Effector CD4-positive, alpha-beta T cell (primary cell): ENCODE measurements around the gene CCT5.
"Not testable (repeated sequence)": the region's sequence is repeated elsewhere in the genome, so short reads cannot be mapped to it uniquely, and the experiment has no call there.

Source experiments
- DNase-seq: peaks from one replicate; pipeline ENCODE4 v3.0.0-alpha.2; 2020

Gene CCT5

DNA sequence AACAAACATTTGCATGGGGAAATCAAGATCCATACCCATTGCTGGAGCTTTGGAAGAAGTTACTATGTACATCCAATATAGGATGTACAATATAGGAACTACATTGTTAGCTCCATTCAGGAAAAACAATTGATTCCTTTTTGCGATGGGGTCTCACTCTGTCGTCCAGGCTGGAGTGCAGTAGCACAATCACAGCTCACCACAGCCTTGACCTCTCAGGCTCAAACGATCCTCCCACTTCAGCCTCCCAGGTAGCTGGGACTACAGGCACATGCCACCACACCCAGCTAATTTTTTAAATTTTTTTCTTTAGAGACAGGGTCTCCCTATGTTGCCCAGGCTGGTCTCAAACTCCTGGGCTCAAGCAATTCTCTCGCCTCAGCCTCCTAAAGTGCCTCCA lies 2.9 kb upstream of the CCT5 start:
- not testable (repeated sequence) for DNase-seq

DNA sequence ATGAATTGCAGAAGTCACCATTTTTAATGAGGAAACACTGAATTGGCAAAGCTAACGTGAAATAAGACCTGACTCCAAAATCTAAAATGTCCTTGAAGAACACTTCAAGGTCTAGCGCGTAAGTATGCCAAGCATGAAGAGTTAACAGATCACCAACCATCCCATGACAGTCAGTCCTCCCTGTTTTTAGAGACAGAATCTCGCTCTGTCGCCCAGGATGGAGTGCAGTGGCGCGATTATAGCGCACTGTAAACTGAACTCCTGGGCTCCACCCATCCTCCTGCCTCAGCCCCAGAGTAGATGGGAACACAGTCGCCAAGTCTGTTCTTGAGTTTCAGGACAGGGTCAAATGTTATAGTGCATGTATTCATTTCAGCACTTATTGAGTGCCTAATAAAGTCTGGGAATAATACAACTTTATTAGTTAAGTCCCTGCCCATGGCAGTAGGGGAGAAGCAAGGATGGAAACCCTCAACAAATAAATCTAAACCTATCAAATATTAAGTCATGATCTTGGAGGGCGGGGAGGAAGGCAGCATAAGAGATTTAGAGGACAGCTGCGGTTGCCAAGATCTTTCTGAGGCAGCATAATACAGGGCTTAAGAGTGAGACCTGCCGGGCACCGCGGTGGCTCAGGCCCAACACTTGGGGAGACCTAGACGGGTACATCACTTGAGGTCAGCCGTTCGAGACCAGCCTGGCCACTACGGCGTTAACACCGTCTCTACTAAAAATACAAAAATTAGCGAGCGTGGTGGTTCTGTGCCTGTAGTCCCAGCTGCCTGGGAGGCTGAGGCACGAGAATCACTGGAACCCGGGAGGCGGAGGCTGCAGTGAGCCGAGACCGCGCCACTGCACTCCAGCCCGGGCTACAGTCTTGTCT lies 1.5 kb upstream of the CCT5 start:
- DNase-seq = no peak

DNA sequence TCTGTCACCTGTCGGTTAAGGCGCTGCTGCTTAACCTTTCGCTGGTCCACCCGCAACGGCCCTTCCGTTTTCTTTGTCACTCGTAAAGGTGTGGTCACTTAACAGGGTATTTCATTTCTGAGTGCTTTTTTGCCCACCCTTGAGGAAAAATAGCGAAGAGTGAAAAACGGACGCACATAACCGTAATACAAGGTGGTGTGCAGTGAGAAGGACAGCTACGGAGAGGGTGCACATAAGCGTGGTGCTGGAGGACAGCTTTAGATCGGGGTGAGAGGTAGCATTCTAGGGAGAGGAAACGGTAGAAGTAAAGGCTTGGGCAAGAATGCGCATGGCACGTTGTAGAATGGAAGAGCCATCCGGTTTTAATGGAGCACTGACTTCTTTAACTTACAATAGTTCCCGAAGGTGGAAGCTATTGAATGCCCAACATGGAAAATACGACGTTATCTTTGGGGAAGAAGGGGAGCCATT lies 761 bp downstream of the CCT5 start:
- no peak for DNase-seq

DNA sequence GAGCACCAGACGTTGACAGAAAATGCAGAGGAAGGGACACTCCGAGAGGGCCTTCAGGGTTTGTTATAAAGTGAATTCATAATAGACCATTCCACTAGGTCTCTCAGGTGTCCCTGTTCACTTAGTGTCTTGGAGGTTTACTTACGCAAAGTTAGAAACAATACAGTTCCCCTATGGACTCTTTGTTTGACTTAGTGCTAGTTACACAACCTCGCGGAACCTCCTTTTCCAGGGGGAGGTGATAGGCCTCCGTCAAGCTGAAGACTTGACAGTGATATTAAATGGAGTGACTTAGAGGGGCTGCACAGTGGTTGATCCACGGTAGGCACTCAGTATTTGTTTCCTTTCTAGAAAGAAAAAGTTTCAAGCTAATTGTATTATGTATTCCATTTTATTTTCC lies 1.3 kb downstream of the CCT5 start:
- no peak for DNase-seq

DNA sequence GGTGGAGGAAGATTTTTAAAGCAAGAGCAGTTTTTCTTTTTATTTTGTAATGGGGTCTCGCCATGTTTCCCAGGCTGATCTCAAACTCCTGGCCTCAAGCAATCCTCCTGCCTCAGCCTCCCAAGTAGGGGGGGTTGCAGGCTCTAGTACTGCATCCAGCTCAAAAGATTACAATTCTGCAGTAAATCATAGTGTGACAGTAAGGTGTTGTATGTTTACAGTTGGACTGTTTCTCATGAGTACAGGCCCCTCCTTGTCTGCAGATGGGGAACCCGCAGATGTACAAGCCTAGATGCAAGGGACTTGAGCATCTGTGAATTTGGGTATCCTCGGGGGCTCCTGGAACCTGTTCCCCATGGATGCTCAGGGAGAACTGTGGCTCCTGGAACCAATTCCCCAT lies 3.3 kb downstream of the CCT5 start:
- DNase-seq = no peak

DNA sequence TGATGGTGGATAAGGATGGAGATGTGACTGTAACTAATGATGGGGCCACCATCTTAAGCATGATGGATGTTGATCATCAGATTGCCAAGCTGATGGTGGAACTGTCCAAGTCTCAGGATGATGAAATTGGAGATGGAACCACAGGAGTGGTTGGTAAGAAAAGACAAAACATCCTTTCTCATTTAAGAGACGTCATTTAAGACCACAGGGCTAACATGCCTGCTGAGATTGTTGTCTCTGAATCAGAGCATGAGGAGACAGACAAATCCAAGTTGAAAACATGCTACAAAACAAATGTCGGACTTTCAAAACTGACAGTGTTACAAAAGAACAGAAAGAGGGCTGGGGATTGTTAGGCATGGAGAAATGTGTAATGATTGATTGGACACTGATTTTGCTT lies 4.6 kb downstream of the CCT5 start:
- DNase-seq = no peak

DNA sequence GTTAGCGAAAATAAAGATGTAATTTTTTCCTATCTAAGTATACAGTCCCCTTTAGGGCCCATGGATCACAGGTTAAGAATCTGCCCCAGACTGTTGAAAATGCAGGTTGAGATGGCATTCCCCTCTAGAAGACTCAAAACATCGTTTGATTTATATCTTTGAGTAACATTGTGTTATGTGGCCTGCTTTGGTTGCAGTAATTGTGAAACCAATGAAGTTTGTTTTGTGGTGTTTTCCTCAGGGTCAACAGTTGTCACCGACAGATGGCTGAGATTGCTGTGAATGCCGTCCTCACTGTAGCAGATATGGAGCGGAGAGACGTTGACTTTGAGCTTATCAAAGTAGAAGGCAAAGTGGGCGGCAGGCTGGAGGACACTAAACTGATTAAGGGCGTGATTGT lies 7.8 kb downstream of the CCT5 start:
- DNase-seq = no peak

DNA sequence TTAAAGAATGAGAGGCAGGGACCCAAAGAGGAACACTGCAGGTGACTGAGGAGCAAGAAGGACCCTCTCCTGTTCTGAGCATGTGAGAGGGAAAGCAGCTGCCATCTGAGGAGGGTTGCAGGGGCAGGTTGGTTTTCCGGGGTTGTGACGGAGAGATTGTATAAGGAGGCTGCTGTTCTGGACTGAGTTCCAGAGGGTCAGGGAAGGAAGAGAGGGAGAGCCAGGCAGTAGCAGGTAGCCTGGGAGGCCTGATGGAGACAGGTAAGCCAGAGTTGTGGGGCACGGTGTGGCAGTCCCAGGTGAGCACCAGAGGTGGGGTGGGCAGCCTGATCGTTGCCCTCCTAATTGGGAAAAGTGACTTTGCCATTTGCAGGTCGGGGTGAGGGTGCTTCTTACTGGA lies 9.8 kb downstream of the CCT5 start:
- no peak for DNase-seq

DNA sequence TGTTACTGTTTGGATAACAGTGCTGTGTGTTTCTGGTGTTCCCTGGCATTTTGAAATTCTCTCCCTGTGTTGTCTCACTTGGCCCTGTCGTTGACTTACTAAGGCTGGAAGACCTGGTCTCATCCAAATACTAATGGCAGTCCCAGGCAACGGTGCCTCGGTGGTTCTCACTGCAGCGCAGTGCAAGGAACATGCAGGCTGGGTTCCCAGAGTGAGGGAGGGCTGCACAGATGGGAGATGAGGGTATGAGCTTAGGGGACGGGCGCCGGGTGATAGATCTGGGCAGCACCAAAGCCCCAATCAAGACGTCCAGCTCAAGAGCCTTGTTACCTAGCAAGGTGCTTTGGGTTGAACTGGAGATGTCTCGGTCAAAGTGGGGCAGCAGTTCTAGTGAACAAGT lies 11.0 kb downstream of the CCT5 start:
- no peak for DNase-seq

DNA sequence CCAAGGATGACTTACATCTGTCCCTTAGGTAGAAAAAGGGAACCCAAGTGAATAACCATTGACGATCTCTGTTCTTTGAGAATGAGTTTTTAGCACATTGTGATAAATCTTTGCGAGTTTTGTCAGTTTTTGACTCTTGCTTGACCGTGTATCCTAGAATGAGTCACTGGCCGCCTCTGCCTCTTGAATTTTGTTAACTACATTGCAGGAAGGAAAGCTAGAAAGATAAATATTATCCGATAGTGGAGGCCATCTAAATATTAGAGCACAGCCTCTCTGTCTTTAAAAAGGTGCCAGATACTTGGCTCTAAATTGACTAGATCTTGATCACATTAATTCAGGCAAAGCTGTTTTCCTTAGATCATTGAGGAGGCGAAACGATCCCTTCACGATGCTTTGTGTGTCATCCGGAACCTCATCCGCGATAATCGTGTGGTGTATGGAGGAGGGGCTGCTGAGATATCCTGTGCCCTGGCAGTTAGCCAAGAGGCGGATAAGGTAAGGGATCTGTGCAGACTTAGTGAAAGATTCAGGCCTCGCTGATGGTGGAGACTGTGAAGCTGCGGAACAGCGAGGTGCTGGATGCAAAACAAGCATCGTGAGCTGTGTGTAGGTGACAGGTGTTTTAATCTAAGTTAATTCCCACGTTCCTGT lies 12.2 kb downstream of the CCT5 start:
- DNase-seq = no peak

DNA sequence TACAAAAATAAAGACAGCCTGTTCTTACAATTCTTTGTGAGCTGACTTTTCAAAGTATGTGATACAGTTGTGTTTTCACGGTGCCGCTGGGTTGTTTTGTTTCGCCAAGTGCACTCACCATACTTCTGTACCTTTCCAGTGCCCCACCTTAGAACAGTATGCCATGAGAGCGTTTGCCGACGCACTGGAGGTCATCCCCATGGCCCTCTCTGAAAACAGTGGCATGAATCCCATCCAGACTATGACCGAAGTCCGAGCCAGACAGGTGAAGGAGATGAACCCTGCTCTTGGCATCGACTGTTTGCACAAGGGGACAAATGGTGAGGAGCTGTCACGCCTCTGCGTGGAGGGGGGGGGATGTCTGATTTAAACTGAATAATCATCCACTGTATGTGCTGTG lies 12.9 kb downstream of the CCT5 start:
- DNase-seq = no peak

DNA sequence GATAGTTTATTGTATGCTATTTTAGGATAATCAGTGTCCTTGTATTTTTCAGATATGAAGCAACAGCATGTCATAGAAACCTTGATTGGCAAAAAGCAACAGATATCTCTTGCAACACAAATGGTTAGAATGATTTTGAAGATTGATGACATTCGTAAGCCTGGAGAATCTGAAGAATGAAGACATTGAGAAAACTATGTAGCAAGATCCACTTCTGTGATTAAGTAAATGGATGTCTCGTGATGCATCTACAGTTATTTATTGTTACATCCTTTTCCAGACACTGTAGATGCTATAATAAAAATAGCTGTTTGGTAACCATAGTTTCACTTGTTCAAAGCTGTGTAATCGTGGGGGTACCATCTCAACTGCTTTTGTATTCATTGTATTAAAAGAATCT lies 14.5 kb downstream of the CCT5 start:
- no peak for DNase-seq

DNA sequence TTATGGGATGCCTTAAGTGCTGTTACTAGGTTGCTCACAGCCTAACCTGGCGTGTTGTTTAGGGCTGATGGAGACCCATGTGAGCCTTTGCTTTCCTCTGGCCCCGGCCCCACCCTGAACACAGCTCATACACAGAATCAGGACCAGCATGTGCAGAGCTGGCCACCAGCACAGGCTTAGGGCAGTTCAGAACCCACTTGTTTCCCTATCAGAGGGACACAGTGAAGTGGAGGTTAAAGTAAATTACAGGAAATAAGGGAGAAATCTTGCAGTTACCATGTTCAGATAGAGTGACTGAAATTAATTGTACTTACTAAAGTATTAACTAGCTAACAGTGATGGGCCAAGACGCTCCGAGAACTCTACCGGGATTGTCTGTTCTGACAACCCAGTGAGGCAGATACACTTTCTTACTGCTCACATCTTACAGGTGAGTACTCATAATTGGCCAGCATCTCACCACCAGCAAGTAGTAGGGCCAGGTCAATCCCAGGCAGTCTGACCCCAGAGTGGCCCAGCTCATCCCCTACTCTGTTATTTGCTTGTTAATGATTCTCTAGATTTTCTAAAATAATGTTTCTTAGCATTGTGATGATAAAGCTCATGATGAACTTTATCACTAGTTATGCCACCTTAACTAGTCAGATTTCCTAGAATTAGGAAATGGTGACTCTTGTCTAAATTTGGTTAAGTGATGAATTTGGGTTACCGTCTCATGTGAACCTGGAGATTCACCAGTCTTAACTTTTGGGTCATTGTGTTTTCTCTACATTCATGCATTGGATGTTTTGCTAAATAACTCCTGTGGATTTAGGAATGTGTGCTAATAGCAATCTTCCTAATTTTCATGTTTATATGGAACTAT lies 15.4 kb downstream of the CCT5 start:
- DNase-seq = no peak

DNA sequence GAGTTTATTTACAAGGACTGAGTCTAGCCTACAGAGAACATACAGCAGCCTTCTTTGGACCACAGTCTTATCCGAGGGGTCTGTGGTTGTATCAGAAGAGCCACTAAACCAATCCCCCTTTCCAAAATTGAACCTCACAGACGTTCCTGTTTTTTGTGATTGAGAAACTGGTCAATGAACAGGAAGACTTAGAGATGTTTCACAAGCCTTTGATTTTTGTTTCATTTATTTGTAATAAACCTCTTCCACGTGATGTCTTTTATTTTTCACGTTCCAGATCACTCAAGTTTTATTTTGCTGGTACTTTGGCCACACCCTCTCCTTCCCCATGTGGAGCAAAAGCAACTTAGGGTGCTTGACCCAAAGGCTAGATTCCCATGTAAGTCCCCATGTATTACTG lies 16.1 kb downstream of the CCT5 start:
- no peak for DNase-seq

DNA sequence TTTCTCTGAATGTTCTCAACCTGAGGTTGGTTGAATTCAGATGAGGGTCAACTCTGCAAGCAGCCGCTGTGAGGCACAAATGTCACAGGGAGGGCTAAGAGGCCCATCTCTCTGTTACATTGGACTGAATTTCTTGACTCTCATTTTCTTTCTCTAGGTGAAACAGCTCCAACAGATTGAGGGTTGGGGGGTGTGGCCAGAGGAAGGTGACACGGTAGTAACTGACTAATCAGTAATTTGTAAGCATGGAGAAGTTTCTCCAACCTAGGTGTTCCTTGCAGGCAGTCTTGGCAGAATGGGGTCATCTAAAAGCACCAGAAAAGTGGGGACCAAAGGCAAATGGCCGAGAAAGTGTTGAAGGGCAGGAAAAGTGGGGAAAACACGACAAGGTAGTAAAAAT lies 16.8 kb downstream of the CCT5 start:
- no peak for DNase-seq

DNA sequence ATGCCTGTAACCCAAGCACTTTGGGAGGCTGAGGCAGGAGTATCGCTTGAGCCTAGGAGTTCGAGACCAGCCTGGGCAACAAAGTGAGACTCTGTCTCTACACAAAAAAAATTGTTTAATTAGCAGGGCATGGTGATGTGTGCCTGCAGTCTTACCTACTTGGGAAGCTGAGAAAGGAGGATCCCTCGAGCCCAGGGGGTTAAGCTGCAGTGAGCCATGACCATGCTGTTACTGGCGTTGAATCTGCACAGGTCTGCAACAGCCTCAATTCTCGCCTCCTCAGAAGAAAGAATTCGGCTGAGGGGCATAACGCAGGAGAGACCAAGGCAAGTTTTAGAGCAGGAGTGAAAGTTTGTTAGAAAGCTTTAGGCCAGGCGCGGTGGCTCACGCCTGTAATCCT lies 18.0 kb downstream of the CCT5 start:
- DNase-seq = no peak

DNA sequence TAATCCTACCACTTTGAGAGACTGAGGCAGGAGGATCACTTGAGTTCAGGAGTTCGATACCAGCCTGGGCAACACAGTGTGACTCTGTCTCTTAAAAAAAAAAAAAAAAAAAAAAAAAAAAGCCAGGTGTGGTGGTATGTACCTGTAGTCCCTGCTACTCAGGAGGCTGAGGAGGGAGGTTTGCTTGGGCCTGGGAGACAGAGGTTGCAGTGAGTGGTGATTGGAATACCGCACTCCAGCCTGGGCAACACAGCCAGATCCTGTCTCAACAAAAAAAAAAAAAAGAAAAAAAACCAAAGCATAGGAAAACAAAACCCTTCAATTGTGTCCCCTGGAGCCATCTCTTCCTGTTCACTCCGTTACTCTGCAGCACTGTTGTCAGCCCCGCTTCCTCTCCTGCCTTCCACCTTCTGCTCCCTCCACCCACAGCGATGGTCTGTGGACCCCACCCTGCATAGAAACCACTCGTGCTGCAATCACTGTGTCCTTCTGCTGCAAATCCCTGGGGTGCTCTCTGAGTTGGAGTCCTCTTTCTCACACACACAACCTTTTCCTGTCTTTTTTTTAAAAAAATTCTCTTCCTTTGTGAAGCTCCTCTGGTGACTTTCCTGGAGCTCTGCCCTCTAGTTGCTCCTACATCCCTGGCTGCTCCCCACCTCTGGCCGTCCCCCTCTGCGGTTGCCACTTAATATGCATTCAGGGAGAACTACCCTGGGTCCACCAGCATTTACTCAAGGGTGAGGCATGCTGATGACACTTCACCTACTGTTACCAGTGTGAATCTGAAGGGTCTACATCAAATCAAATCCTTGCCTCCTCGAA lies 22.2 kb downstream of the CCT5 start:
- DNase-seq = no peak

DNA sequence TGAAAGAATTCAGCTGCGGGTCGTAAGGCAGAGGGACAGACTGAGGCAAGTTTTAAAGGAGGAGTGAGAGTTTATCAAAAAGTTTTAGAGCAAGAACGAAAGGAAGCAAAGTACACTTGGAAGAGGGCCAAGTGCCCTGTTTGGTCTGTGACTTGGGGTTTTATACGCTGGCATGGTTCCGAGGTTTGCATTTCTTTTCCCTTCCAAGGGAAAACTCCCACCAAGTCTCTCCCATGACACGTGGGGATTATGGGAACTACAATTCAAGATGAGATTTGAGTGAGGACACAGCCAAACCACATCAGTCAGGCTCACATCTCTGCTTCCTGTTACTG lies 22.8 kb downstream of the CCT5 start:
- not testable (repeated sequence) for DNase-seq

DNA sequence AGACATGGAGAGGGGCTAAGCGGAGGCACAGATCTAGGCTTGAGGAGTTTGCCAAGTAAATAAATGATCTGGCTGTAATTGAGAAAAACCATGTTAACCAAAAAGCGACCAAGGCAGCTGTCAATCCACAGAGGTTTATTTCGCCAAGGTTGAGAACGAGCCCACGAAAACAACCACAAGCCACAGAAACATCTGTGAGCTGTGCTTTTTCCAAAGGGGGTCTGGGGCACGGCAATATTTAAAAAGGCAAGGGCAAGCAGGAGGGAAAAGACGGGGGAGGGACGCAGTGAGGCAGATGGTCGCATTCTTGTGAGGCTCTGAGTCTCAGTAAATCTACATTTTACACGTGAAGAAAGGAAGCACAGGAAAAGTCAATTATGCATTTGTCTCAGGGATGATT lies 25.4 kb downstream of the CCT5 start:
- DNase-seq = no peak

DNA sequence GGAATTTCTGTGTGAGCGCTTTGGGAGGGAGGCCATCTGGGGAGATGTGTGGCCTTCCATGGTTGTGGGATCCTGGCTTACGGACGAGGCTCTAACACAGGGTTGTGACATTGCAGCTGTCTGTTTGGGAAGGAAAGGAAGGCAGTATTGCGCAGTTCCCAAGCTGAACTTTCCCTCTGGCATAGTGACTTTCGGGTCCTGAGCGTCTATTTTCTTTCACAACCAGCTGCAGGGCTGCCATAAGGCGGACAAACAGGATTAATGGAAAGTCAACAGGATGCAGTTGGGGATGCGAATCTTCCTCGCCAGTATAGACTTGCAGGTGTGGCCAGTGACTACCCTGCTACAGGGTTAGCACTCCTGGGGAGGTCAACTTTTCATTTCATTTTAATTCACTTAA lies 25.9 kb downstream of the CCT5 start:
- no peak for DNase-seq

DNA sequence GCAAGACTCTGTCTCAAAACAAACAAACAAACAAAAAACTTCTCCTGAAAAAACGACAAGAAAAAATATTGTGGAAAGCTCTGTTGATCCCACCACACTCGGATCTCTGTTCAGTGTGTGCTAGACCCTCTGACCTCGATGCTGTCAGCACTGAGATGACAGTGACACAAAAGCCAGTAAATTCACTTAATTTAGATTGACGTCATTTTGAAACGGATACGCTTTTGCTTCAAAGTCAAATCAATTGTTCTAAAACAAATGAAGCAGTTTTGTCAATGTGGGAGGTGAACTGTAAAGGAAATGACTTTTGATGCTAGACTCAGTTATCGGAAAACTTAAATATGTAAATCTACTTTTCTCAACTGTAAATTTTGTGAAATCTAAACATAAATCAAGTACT lies 26.6 kb downstream of the CCT5 start:
- DNase-seq = no peak

DNA sequence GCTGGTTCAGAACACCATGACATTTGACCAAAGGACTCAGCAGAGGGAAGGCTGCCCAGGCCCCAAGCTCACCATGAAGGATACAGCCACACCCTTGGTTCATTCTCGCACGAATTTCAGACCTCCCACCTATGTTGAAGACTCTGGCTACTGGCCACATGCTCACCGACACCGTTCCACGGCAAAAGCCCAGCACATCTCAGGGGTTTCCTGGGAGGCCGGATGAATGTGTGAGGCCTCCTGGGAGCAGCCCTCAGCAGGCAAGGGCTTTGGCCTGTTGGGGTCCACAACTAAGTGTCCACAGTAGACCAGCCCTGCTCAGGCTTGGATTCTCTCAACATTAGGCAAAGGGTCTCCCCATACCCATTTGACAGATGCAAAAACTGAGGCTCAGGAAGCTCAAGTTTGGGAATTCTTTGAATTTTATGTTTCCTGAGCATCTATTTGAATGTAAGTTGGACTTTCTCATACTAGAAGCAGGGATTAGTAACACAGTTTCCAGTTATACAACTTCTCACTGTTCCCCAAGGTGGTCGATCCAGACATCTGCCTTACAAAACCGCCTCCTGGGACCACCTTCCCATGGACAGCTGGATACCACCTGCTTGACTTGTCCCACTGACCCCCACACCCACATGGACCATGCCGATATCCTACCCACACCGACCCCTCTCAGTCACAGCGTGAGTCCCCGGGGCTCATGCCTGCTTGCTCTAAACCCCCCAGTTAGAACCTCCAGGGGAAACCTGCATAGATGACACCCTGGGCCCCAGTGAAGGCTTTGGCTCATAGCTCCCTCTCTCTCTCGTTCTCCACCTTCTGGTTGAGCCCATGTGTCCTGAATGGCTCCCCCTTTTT lies 27.9 kb downstream of the CCT5 start:
- no peak for DNase-seq
